Measurements from ENCODE around the gene OR6Q1. TPM values are rescaled to one million over a fixed set of nuclear protein-coding genes. Genes with fewer than 3 reads are reported as not detected.

OR6Q1 gene
- total and polyA plus RNA-seq, 9 of the 15 experiments (the other 6 are each of a cell fraction or from before 2014, with no cell fraction given), result not detected

DNA sequence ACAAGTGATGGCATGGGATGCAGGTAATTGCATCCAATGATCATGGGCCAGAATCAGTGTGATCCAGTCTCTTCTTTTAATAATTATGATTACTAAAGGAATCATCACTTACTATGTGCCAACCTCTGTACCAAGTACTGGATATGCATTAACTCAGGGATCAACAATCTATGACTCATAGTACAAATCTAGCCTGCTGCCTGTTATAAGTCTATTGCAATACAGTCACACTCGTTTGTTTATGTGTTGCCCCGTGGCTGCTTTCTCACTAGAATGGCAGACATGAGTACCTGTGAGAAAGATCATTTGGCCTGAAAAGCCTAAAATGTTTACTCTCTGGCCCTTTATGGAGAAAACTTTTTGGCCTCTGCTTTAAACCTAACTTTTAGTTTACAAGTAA, 45.0 kb downstream of the OR6Q1 start:
- Histone ChIP-seq H3K79me2 (ENCODE audit: control insufficient read depth, insufficient read depth, low read length) (no peaks in the 10 kb centered on the region), H3K9me1 (ENCODE audit: control insufficient read depth, insufficient read depth, low read length) (no peaks in the 10 kb centered on the region), H2AFZ (ENCODE audit: low read depth, low read length) (no peak overlapping the region), H3K27ac (ENCODE audit: extremely low read depth, low read depth, low read length) (no peak overlapping the region), H3K4me1 (replicated peaks in 1 of 2; ENCODE audit: control insufficient read depth in 2 of 2, insufficient read depth in 2 of 2, low read length in 2 of 2) (no peaks in the 10 kb centered on the region), H3K9ac (ENCODE audit: insufficient read depth in 1 of 2, low read depth in 2 of 2, low read length in 2 of 2) (no peak overlapping the region), H3K4me2 (ENCODE audit: insufficient read depth, low read length) (no peak overlapping the region), H3K27me3 (ENCODE audit: control insufficient read depth in 2 of 2, insufficient read depth in 2 of 2, low read length in 2 of 2) (no peaks in the 10 kb centered on the region), H3K9me3 (replicated peaks; ENCODE audit: control insufficient read depth, insufficient read depth, low read depth, low read length) (no peaks in the 10 kb centered on the region), H3K4me3 (no peak overlapping the region), H3K36me3 (ENCODE audit: control insufficient read depth, insufficient read depth, low read length) (no peaks in the 10 kb centered on the region), H4K20me1 (replicated peaks; ENCODE audit: control insufficient read depth, insufficient read depth, low read length) (no peaks in the 10 kb centered on the region)
- intact Hi-C loops (cut with micrococcal nuclease) (no loop called here), in situ Hi-C loops (cut with MboI) (no loop called here)
- POLR2A ChIA-PET, result no interaction called here
- WGBS (ENCODE audit: insufficient coverage, low coverage, missing lambda C conversion rate), result 0% methylated on average over 2 of the region's 2 CpGs
- TF ChIP-seq RBM22 (IDR thresholded peaks at IDR 0.05; ENCODE audit: low read depth, low read length, poor library complexity, severe bottlenecking), result no peak
- no peak for TF ChIP-seq PTBP1 (IDR thresholded peaks at IDR 0.05; ENCODE audit: low read depth, low read length)
- TF ChIP-seq, protein P1, sequence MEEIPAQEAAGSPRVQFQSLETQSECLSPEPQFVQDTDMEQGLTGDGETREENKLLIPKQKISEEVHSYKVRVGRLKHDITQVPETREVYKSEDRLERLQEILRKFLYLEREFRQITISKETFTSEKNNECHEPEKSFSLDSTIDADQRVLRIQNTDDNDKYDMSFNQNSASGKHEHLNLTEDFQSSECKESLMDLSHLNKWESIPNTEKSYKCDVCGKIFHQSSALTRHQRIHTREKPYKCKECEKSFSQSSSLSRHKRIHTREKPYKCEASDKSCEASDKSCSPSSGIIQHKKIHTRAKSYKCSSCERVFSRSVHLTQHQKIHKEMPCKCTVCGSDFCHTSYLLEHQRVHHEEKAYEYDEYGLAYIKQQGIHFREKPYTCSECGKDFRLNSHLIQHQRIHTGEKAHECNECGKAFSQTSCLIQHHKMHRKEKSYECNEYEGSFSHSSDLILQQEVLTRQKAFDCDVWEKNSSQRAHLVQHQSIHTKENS (CRISPR knock-in tag; IDR thresholded peaks at IDR 0.05), result no peak
- TF ChIP-seq, protein P2, sequence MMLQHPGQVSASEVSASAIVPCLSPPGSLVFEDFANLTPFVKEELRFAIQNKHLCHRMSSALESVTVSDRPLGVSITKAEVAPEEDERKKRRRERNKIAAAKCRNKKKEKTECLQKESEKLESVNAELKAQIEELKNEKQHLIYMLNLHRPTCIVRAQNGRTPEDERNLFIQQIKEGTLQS (IDR thresholded peaks at IDR 0.05), result no peak
- TF ChIP-seq, protein P2 (CRISPR knock-in tag; conservative IDR thresholded peaks at IDR 0.05), result no peak
- BruUV-seq (replicated peaks), result no TSS peak
- ATAC-seq (no peak), DNase-seq (ENCODE audit: extremely low read depth in 1 of 4, low spot score in 3 of 4) (no peak), FAIRE-seq (no peak)
- CTCF ChIA-PET (ENCODE audit: low intra/inter-chr PET ratio), result no interaction called here

Small RNAs within 50 kb of the gene (small RNA-seq; reads per million reads assigned to genes)
- gene RNU6-899P, result not detected

Other genes starting within 250 kb of the OR6Q1 start
- not detected in 2 replicates for gene OR9Q1, start 7.1 kb upstream of the OR6Q1 start, total RNA-seq (2014; rRNA removed)
- not detected in 2 replicates for gene OR9Q1, start 7.1 kb upstream of the OR6Q1 start, total RNA-seq (2014; rRNA removed; fragmentation: Illumina TruSeq; extraction: Trizol)
- not detected in 2 replicates for gene OR9Q1, start 7.1 kb upstream of the OR6Q1 start, total RNA-seq (2015; rRNA removed; fragmentation: Illumina TruSeq; extraction: Trizol)
- gene OR9Q1, start 7.1 kb upstream of the OR6Q1 start, total RNA-seq (2021), result not detected in 2 replicates
- not detected in 2 replicates for gene OR9Q1, start 7.1 kb upstream of the OR6Q1 start, polyA plus RNA-seq (2011; rRNA removed)
- not detected in 2 replicates for gene OR9Q1, start 7.1 kb upstream of the OR6Q1 start, polyA plus RNA-seq (2014; fragmentation: Illumina TruSeq; extraction: Trizol)
- not detected for gene OR9Q1, start 7.1 kb upstream of the OR6Q1 start, polyA plus RNA-seq (2014; fragmentation: Nextera tagmentation; extraction: Ambion mirVana)
- gene OR9Q1, start 7.1 kb upstream of the OR6Q1 start, polyA plus RNA-seq (2014; rRNA removed), result not detected in 2 replicates
- gene OR9I1, start 94.6 kb downstream of the OR6Q1 start, total RNA-seq (2014; rRNA removed), result not detected in 2 replicates
- gene OR9I1, start 94.6 kb downstream of the OR6Q1 start, total RNA-seq (2014; rRNA removed; fragmentation: Illumina TruSeq; extraction: Trizol), result not detected in 2 replicates
- gene OR9I1, start 94.6 kb downstream of the OR6Q1 start, total RNA-seq (2015; rRNA removed; fragmentation: Illumina TruSeq; extraction: Trizol), result not detected in 2 replicates
- gene OR9I1, start 94.6 kb downstream of the OR6Q1 start, total RNA-seq (2021), result not detected in 2 replicates
- not detected in 2 replicates for gene OR9I1, start 94.6 kb downstream of the OR6Q1 start, polyA plus RNA-seq (2011; rRNA removed)
- not detected in 2 replicates for gene OR9I1, start 94.6 kb downstream of the OR6Q1 start, polyA plus RNA-seq (2014; fragmentation: Illumina TruSeq; extraction: Trizol)
- gene OR9I1, start 94.6 kb downstream of the OR6Q1 start, polyA plus RNA-seq (2014; fragmentation: Nextera tagmentation; extraction: Ambion mirVana), result not detected
- gene OR9I1, start 94.6 kb downstream of the OR6Q1 start, polyA plus RNA-seq (2014; rRNA removed), result not detected in 2 replicates
- gene OR9Q2, start 158.1 kb downstream of the OR6Q1 start, total RNA-seq (2014; rRNA removed), result not detected in 2 replicates
- not detected in 2 replicates for gene OR9Q2, start 158.1 kb downstream of the OR6Q1 start, total RNA-seq (2014; rRNA removed; fragmentation: Illumina TruSeq; extraction: Trizol)
- gene OR9Q2, start 158.1 kb downstream of the OR6Q1 start, total RNA-seq (2015; rRNA removed; fragmentation: Illumina TruSeq; extraction: Trizol), result not detected in 2 replicates
- gene OR9Q2, start 158.1 kb downstream of the OR6Q1 start, total RNA-seq (2021), result not detected in 2 replicates
- not detected in 2 replicates for gene OR9Q2, start 158.1 kb downstream of the OR6Q1 start, polyA plus RNA-seq (2011; rRNA removed)
- gene OR9Q2, start 158.1 kb downstream of the OR6Q1 start, polyA plus RNA-seq (2014; fragmentation: Illumina TruSeq; extraction: Trizol), result not detected in 2 replicates
- not detected for gene OR9Q2, start 158.1 kb downstream of the OR6Q1 start, polyA plus RNA-seq (2014; fragmentation: Nextera tagmentation; extraction: Ambion mirVana)
- gene OR9Q2, start 158.1 kb downstream of the OR6Q1 start, polyA plus RNA-seq (2014; rRNA removed), result not detected in 2 replicates
- gene OR1S2, start 173.2 kb downstream of the OR6Q1 start, total RNA-seq (2014; rRNA removed), result not detected in 2 replicates
- not detected in 2 replicates for gene OR1S2, start 173.2 kb downstream of the OR6Q1 start, total RNA-seq (2014; rRNA removed; fragmentation: Illumina TruSeq; extraction: Trizol)
- gene OR1S2, start 173.2 kb downstream of the OR6Q1 start, total RNA-seq (2015; rRNA removed; fragmentation: Illumina TruSeq; extraction: Trizol), result not detected in 2 replicates
- not detected in 2 replicates for gene OR1S2, start 173.2 kb downstream of the OR6Q1 start, total RNA-seq (2021)
- not detected in 2 replicates for gene OR1S2, start 173.2 kb downstream of the OR6Q1 start, polyA plus RNA-seq (2011; rRNA removed)
- gene OR1S2, start 173.2 kb downstream of the OR6Q1 start, polyA plus RNA-seq (2014; fragmentation: Illumina TruSeq; extraction: Trizol), result not detected in 2 replicates
- not detected for gene OR1S2, start 173.2 kb downstream of the OR6Q1 start, polyA plus RNA-seq (2014; fragmentation: Nextera tagmentation; extraction: Ambion mirVana)
- gene OR1S2, start 173.2 kb downstream of the OR6Q1 start, polyA plus RNA-seq (2014; rRNA removed), result not detected in 2 replicates
- gene OR1S1, start 181.8 kb downstream of the OR6Q1 start, total RNA-seq (2014; rRNA removed), result not detected in 2 replicates
- not detected in 2 replicates for gene OR1S1, start 181.8 kb downstream of the OR6Q1 start, total RNA-seq (2014; rRNA removed; fragmentation: Illumina TruSeq; extraction: Trizol)
- not detected in 2 replicates for gene OR1S1, start 181.8 kb downstream of the OR6Q1 start, total RNA-seq (2015; rRNA removed; fragmentation: Illumina TruSeq; extraction: Trizol)
- gene OR1S1, start 181.8 kb downstream of the OR6Q1 start, total RNA-seq (2021), result not detected in 2 replicates
- gene OR1S1, start 181.8 kb downstream of the OR6Q1 start, polyA plus RNA-seq (2011; rRNA removed), result not detected in 2 replicates
- gene OR1S1, start 181.8 kb downstream of the OR6Q1 start, polyA plus RNA-seq (2014; fragmentation: Illumina TruSeq; extraction: Trizol), result not detected in 2 replicates
- not detected for gene OR1S1, start 181.8 kb downstream of the OR6Q1 start, polyA plus RNA-seq (2014; fragmentation: Nextera tagmentation; extraction: Ambion mirVana)
- not detected in 2 replicates for gene OR1S1, start 181.8 kb downstream of the OR6Q1 start, polyA plus RNA-seq (2014; rRNA removed)
- gene OR10Q1, start 198.0 kb downstream of the OR6Q1 start, total RNA-seq (2014; rRNA removed), result not detected in 2 replicates
- gene OR10Q1, start 198.0 kb downstream of the OR6Q1 start, total RNA-seq (2014; rRNA removed; fragmentation: Illumina TruSeq; extraction: Trizol), result not detected in 2 replicates
- not detected in 2 replicates for gene OR10Q1, start 198.0 kb downstream of the OR6Q1 start, total RNA-seq (2015; rRNA removed; fragmentation: Illumina TruSeq; extraction: Trizol)
- gene OR10Q1, start 198.0 kb downstream of the OR6Q1 start, total RNA-seq (2021), result not detected in 2 replicates
- not detected in 2 replicates for gene OR10Q1, start 198.0 kb downstream of the OR6Q1 start, polyA plus RNA-seq (2011; rRNA removed)
- gene OR10Q1, start 198.0 kb downstream of the OR6Q1 start, polyA plus RNA-seq (2014; fragmentation: Illumina TruSeq; extraction: Trizol), result not detected in 2 replicates
- gene OR10Q1, start 198.0 kb downstream of the OR6Q1 start, polyA plus RNA-seq (2014; fragmentation: Nextera tagmentation; extraction: Ambion mirVana), result not detected
- gene OR10Q1, start 198.0 kb downstream of the OR6Q1 start, polyA plus RNA-seq (2014; rRNA removed), result not detected in 2 replicates
- not detected in 2 replicates for gene OR10W1, start 237.3 kb downstream of the OR6Q1 start, total RNA-seq (2014; rRNA removed)
- gene OR10W1, start 237.3 kb downstream of the OR6Q1 start, total RNA-seq (2014; rRNA removed; fragmentation: Illumina TruSeq; extraction: Trizol), result not detected in 2 replicates
- not detected in 2 replicates for gene OR10W1, start 237.3 kb downstream of the OR6Q1 start, total RNA-seq (2015; rRNA removed; fragmentation: Illumina TruSeq; extraction: Trizol)
- not detected in 2 replicates for gene OR10W1, start 237.3 kb downstream of the OR6Q1 start, total RNA-seq (2021)
- not detected in 2 replicates for gene OR10W1, start 237.3 kb downstream of the OR6Q1 start, polyA plus RNA-seq (2011; rRNA removed)
- gene OR10W1, start 237.3 kb downstream of the OR6Q1 start, polyA plus RNA-seq (2014; fragmentation: Illumina TruSeq; extraction: Trizol), result not detected in 2 replicates
- gene OR10W1, start 237.3 kb downstream of the OR6Q1 start, polyA plus RNA-seq (2014; fragmentation: Nextera tagmentation; extraction: Ambion mirVana), result not detected
- not detected in 2 replicates for gene OR10W1, start 237.3 kb downstream of the OR6Q1 start, polyA plus RNA-seq (2014; rRNA removed)

All from K562 (cell line).